Sigmoid colon (tissue), 7 donors: ENCODE measurements around the gene SBF2. TPM values are rescaled to one million over a fixed set of nuclear protein-coding genes. Genes with fewer than 3 reads are reported as not detected.

Experiments
- DNase-seq: peaks from one replicate; pipeline ENCODE4 v3.0.0-alpha.2; 2019
- H3K27ac ChIP-seq, 4 donors: fragments of 200-600 bp; sonication (generic); one replicate each; pipeline ENCODE4 v1.5.1; 2016 to 2019; ENCODE audit warnings: mild to moderate bottlenecking in 1 of 4
- H3K27me3 ChIP-seq, 3 donors: fragments of 200-600 bp; sonication (generic); one replicate each; pipeline ENCODE4 v1.5.1; 2019; ENCODE audit warnings: mild to moderate bottlenecking in 1 of 3
- H3K36me3 ChIP-seq, 4 donors: fragments of 200-600 bp; sonication (generic); one replicate each; pipeline ENCODE4 v1.5.1; 2016 to 2019
- H3K4me1 ChIP-seq, 4 donors: fragments of 200-600 bp; sonication (generic); one replicate each; pipeline ENCODE4 v1.5.1; 2017 to 2019
- H3K4me3 ChIP-seq, 4 donors: fragments of 200-600 bp; sonication (generic); one replicate each; pipeline ENCODE4 v1.5.1; 2017 to 2019; ENCODE audit warnings: mild to moderate bottlenecking in 2 of 4, moderate library complexity in 1 of 4
- H3K9me3 ChIP-seq, 4 donors: fragments of 200-600 bp in 3 of 4; sonication (generic) in 3 of 4; one replicate each; pipeline versions ENCODE4 v1.5.1 to v1.6.1; 2013 to 2019
- EP300 ChIP-seq, 4 donors: sonication (generic); formaldehyde crosslinking; IDR thresholded peaks; one replicate each; pipeline ENCODE4 v1.6.1; 2017; ENCODE audit warnings: antibody characterized with exemption in 4 of 4
- POLR2A ChIP-seq, 2 donors: fragments of 450-650 bp; IDR thresholded peaks; one replicate each; pipeline ENCODE4 v1.6.1; 2016; ENCODE audit warnings: antibody characterized with exemption in 2 of 2, mild to moderate bottlenecking in 2 of 2, moderate library complexity in 2 of 2
- POLR2AphosphoS5 ChIP-seq, 4 donors: sonication (generic); formaldehyde crosslinking; IDR thresholded peaks; one replicate each; pipeline ENCODE4 v1.6.1; 2017; ENCODE audit warnings: antibody characterized with exemption in 4 of 4
- WGBS, 2 donors: extraction: QIAGEN DNeasy Blood & Tissue Kit; methylation state at CpG; one replicate each; pipeline ENCODE4 v1.1.7; 2013; 5-methylcytosine and 5-hydroxymethylcytosine counted together
- intact Hi-C: fragments of 100-400 bp; cut with DNase I; formaldehyde crosslinking; loops from one replicate; pipeline ENCODE4 v1.15.1; 2023
- polyA plus RNA-seq, 3 donors: library from polyadenylated mRNA; stranded (reverse); fragments of 200-250 nt; gene quantifications; one replicate each; pipeline ENCODE4 v1.2.3, GENCODE V29; 2013
- total RNA-seq, 4 donors: library from RNA; depleted of rRNA; stranded (reverse); fragments of >200 nt; gene quantifications; one replicate each; pipeline ENCODE4 v1.1.0, GENCODE V29; 2016
- TF ChIP-seq, protein P1 (sequence below), 4 experiments: fragments of 450-650 bp in 3 of 4; fragments of 200-600 bp in 1 of 4; IDR thresholded peaks; one replicate each; pipeline ENCODE4 v1.5.1; 2016 to 2019; ENCODE audit warnings: antibody characterized with exemption in 4 of 4, mild to moderate bottlenecking in 3 of 4, moderate library complexity in 2 of 4
- donor health status: healthy with polysubstance abuse.
- donor health status: Bipolar disorder and iron deficiency.
- donor health status: healthy.

Gene SBF2
- total and polyA plus RNA-seq, 7 donors = 9.5 to 67.5 (median 47.1) TPM

DNA sequence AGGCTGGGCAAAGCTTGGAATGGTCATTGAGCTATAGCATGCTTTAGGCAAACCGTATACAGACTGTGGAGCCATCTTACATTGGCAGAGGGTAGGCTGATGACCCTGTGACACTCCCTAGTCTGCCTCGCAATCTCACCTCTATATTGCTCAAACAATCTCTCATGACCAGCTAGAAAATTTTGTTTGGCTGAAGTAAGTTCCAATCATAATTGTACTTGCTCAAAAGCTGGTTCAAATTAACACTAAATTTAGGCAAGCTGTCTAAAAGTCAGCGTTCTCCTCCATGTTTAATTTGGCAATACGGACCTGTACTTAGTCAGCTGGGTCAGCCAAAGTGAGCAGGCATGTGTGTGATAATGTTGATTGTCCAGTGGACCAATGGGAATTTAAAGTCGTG is 497.2 kb downstream of the SBF2 start:
- no peak for TF ChIP-seq POLR2AphosphoS5 (IDR thresholded peaks at IDR 0.05)
- TF ChIP-seq, protein P1, sequence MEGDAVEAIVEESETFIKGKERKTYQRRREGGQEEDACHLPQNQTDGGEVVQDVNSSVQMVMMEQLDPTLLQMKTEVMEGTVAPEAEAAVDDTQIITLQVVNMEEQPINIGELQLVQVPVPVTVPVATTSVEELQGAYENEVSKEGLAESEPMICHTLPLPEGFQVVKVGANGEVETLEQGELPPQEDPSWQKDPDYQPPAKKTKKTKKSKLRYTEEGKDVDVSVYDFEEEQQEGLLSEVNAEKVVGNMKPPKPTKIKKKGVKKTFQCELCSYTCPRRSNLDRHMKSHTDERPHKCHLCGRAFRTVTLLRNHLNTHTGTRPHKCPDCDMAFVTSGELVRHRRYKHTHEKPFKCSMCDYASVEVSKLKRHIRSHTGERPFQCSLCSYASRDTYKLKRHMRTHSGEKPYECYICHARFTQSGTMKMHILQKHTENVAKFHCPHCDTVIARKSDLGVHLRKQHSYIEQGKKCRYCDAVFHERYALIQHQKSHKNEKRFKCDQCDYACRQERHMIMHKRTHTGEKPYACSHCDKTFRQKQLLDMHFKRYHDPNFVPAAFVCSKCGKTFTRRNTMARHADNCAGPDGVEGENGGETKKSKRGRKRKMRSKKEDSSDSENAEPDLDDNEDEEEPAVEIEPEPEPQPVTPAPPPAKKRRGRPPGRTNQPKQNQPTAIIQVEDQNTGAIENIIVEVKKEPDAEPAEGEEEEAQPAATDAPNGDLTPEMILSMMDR (IDR thresholded peaks at IDR 0.05) = no peak
- TF ChIP-seq POLR2A (IDR thresholded peaks at IDR 0.05) = no peak
- no peak for TF ChIP-seq EP300 (IDR thresholded peaks at IDR 0.05)
- Histone ChIP-seq H3K4me1 (peaks cover 0 to 11% (median 11%) of the 10 kb centered on the region in 4 donors), H3K27ac (no peak overlapping the region), H3K4me3 (no peak overlapping the region), H3K9me3 (no peaks in the 10 kb centered on the region), H3K27me3 (no peaks in the 10 kb centered on the region), H3K36me3 (peaks cover 0 to 9% (median 0%) of the 10 kb centered on the region in 4 donors)
- 92 to 97% methylated on average over 5 of the region's 5 CpGs for WGBS, 2 donors
- intact Hi-C loops = no loop called here
- DNase-seq = no peak

GRCh38 chr11:9796266-9796665 is 497.8 kb downstream of the SBF2 start:
- Histone ChIP-seq H3K36me3 (peaks cover 0 to 9% (median 0%) of the 10 kb centered on the region in 4 donors), H3K4me1 (peaks cover 0 to 5% (median 5%) of the 10 kb centered on the region in 4 donors), H3K9me3 (no peaks in the 10 kb centered on the region), H3K27ac (no peak overlapping the region), H3K4me3 (no peak overlapping the region), H3K27me3 (no peaks in the 10 kb centered on the region)
- TF ChIP-seq POLR2AphosphoS5 (IDR thresholded peaks at IDR 0.05) = no peak
- TF ChIP-seq EP300 (IDR thresholded peaks at IDR 0.05) = no peak
- TF ChIP-seq, protein P1 (IDR thresholded peaks at IDR 0.05) = no peak
- TF ChIP-seq POLR2A (IDR thresholded peaks at IDR 0.05) = no peak
- intact Hi-C loops = no loop called here
- DNase-seq = no peak

DNA sequence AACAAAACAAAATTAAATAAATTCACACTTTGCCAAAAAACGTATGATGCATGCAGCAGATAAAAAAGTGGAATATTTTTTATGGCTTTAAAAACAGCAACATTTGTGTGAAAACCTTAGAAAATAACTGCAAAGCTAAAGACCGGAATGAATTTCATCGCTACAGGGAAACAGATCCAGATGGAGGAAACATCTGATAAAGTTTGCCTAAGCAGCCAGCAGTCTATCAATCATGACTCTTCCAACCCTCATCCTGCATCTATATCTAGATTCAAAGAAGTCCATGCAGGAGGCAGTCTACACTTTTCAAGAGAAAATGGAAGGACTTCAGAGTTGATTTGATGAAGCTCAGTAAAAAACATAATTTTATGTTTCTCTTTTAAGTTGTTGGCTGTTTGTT is 503.3 kb downstream of the SBF2 start:
- Histone ChIP-seq H3K27ac (no peak overlapping the region), H3K9me3 (no peaks in the 10 kb centered on the region), H3K36me3 (peaks cover 0 to 33% (median 11%) of the 10 kb centered on the region in 4 donors), H3K27me3 (no peaks in the 10 kb centered on the region), H3K4me3 (no peak overlapping the region), H3K4me1 (peaks cover 0 to 9% (median 0%) of the 10 kb centered on the region in 4 donors)
- intact Hi-C loops = no loop called here
- WGBS, 2 donors = 85 to 91% methylated on average over 3 of the region's 3 CpGs
- DNase-seq = no peak
- TF ChIP-seq, protein P1 (IDR thresholded peaks at IDR 0.05) = no peak
- no peak for TF ChIP-seq POLR2A (IDR thresholded peaks at IDR 0.05)
- no peak for TF ChIP-seq POLR2AphosphoS5 (IDR thresholded peaks at IDR 0.05)
- no peak for TF ChIP-seq EP300 (IDR thresholded peaks at IDR 0.05)

DNA sequence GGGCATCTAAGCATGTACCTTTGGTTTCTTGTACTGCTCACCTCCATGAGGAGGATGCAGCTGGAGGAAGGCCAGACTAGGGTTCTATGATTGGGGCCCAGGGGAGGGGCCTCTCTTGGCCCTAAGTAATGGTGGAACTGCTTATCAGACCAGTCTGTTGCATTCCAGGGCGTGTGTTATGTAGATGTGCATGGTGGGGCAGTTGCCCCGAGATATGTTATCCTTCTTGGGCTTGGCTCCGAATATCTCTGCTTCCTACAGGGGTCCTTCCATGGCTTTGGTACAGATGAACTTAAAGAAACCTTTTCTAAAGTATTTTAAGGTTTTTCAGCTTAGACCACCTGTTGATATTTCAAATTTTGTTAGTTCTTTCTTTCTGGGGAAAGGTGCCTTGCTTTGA is 504.1 kb downstream of the SBF2 start:
- Histone ChIP-seq H3K4me3 (no peak overlapping the region), H3K27me3 (no peaks in the 10 kb centered on the region), H3K36me3 (peaks cover 0 to 37% (median 11%) of the 10 kb centered on the region in 4 donors), H3K9me3 (no peaks in the 10 kb centered on the region), H3K4me1 (peaks cover 0 to 11% (median 0%) of the 10 kb centered on the region in 4 donors), H3K27ac (no peak overlapping the region)
- 94 to 95% methylated on average over 3 of the region's 3 CpGs for WGBS, 2 donors
- no peak for DNase-seq
- TF ChIP-seq POLR2A (IDR thresholded peaks at IDR 0.05) (no peak), EP300 (IDR thresholded peaks at IDR 0.05) (no peak), POLR2AphosphoS5 (IDR thresholded peaks at IDR 0.05) (no peak)
- TF ChIP-seq, protein P1 (IDR thresholded peaks at IDR 0.05) = no peak
- intact Hi-C loops = no loop called here

GRCh38 chr11:9787981-9788521 is 506.0 kb downstream of the SBF2 start:
- peaks cover 0 to 52% (median 11%) of the 10 kb centered on the region in 4 donors for H3K36me3 ChIP-seq
- H3K27me3 ChIP-seq = no peaks in the 10 kb centered on the region
- H3K4me3 ChIP-seq = no peak overlapping the region
- no peaks in the 10 kb centered on the region for H3K9me3 ChIP-seq
- peak in 1 of 4 donors; percentile 14 for TF ChIP-seq POLR2AphosphoS5 (IDR thresholded peaks at IDR 0.05)
- no peak for TF ChIP-seq POLR2A (IDR thresholded peaks at IDR 0.05)
- DNase-seq = peak; percentile 73
- peaks cover 0 to 17% (median 0%) of the 10 kb centered on the region in 4 donors for H3K4me1 ChIP-seq
- WGBS, 2 donors = 72 to 85% methylated on average over 3 of the region's 3 CpGs
- peak overlapping the region; percentile 0 to 50 (median 30) for H3K27ac ChIP-seq
- intact Hi-C loops = no loop called here
